ENCODE results near the gene YWHAH. TPM values are rescaled to one million over a fixed set of nuclear protein-coding genes. Genes with fewer than 3 reads are reported as not detected.

The YWHAH gene
- total and polyA plus RNA-seq, 2 of the 8 experiments (the other 6 are each of a cell fraction or from before 2014, with no cell fraction given): 146 to 247 TPM

DNA sequence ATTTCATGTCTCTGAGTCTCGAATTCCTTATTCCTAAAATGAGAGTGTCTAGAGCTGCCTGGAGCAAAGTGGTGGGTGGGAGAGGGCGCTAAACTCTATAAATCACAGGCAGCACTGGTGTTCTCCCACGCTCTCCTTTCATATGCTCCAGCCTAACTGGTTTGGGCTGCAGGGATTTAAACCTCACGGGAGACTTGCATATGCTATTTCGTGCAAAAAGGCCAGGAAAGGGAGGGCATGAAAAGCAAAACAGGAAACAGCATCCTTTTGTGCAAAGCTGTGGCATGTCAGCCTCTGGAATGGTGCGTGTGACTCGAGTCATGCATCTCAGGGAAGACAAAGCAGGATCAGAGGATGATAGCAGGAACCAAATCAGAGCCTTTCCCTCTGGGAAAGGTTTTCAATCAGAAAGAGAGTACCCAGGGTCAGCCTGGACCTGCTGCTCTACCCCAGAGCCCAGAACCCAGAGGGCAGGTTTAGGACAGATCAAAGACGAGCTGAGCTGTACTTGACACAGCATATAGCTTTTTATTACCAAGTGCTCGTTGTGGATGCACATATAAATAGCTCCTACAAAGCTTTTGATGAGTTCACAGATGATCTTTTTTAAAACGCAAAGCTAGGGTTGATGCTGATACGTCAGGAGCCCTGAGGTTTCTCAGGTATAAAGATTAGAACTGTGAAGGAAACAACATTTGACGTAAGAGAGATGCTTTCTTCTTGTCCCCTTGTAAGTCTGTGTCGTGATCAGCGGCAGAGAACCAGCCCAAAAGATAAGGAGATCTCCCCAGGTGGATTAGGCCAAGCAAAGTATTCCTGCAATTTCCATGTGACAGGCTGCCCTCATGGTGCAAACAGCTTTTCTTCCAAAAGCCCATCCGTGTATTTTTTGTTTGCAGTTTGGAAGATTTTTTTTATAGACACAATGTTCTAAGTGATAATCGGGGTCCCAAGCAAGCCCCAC, 46.2 kb upstream of the YWHAH start:
- 85% methylated on average over 16 of the region's 16 CpGs; no CpG with 5 or more reads in 1 of the 2 experiments for WGBS, 2 experiments (ENCODE audit: extremely low coverage in 1 of 2, insufficient coverage in 1 of 2, insufficient read length in 1 of 2, insufficient replicate concordance in 2 of 2, low coverage in 1 of 2, low lambda C conversion rate in 2 of 2, missing lambda C conversion rate in 1 of 2)
- H3K23ac ChIP-seq (ENCODE audit: insufficient read length): no peak overlapping the region
- no peak overlapping the region for H3K56ac ChIP-seq (replicated peaks; ENCODE audit: insufficient read length, low read depth, low read length)
- no peaks in the 10 kb centered on the region for H4K20me1 ChIP-seq (replicated peaks in 1 of 2; ENCODE audit: control insufficient read depth in 1 of 2, insufficient read depth in 2 of 2, low read length in 2 of 2)
- H3K9ac ChIP-seq (replicated peaks in 1 of 4; ENCODE audit: extremely low read depth in 1 of 4, low read depth in 3 of 4, low read length in 3 of 4): peak overlapping the region in 1 of 4 experiments; percentile 32; a peak in 1 of 7 replicates
- no peak overlapping the region for H2BK5ac ChIP-seq (ENCODE audit: low read depth, low read length)
- H2BK20ac ChIP-seq (ENCODE audit: low read length): no peak overlapping the region
- no peak overlapping the region for H2BK15ac ChIP-seq (ENCODE audit: low read length)
- FAIRE-seq (no peak), DNase-seq (ENCODE audit: low read depth in 1 of 2, low spot score in 2 of 2) (no peak)
- H3K27me3 ChIP-seq (replicated peaks in 1 of 4; ENCODE audit: control insufficient read depth in 3 of 4, extremely low read depth in 1 of 4, insufficient read depth in 3 of 4, low read length in 3 of 4): no peaks in the 10 kb centered on the region
- CTCF ChIA-PET (ENCODE audit: partially characterized antibody): interaction anchor here (0.7 to 5.9 kb wide), 7 partner anchors 9 to 71 kb away, joined by 3 to 30 read pairs (median 3); no protein-coding TSS in a partner anchor
- H2BK120ac ChIP-seq (replicated peaks; ENCODE audit: low read depth, low read length): no peak overlapping the region
- H3K14ac ChIP-seq (ENCODE audit: insufficient read length): no peak overlapping the region
- no peak overlapping the region for H3K4me3 ChIP-seq (ENCODE audit: extremely low read depth in 1 of 4, insufficient read depth in 2 of 4, low read depth in 3 of 4, low read length in 4 of 4)
- POLR2A ChIA-PET (ENCODE audit: partially characterized antibody): interaction anchor here (0.5 to 2.1 kb wide), 2 partner anchors 47 to 412 kb away, joined by 3 to 6 read pairs; no protein-coding TSS in a partner anchor
- H3K27ac ChIP-seq (ENCODE audit: low read depth, low read length): no peak overlapping the region
- no peak overlapping the region for H3K18ac ChIP-seq (ENCODE audit: extremely low read depth, low read length)
- no peak overlapping the region for H2BK12ac ChIP-seq (ENCODE audit: low read depth, low read length)
- H4K5ac ChIP-seq (ENCODE audit: insufficient read length, low read depth, low read length): no peak overlapping the region
- no peak overlapping the region for H2AK5ac ChIP-seq (ENCODE audit: low read depth, low read length)
- H3K79me1 ChIP-seq (ENCODE audit: low read depth, low read length): no peaks in the 10 kb centered on the region
- peaks cover 0 to 13% (median 2%) of the 10 kb centered on the region in 4 experiments; a peak in 1 of 8 replicates for H3K36me3 ChIP-seq (ENCODE audit: control insufficient read depth in 2 of 4, insufficient read depth in 4 of 4, low read length in 3 of 4)
- peaks cover 0 to 3% (median 1%) of the 10 kb centered on the region in 4 experiments; a peak in 2 of 7 replicates for H3K4me1 ChIP-seq (replicated peaks in 1 of 4; ENCODE audit: control insufficient read depth in 3 of 4, insufficient read depth in 4 of 4, low read length in 3 of 4)
- no peak overlapping the region for H3K4me2 ChIP-seq (ENCODE audit: insufficient read depth in 1 of 2, low read depth in 2 of 2, low read length in 2 of 2)
- no peaks in the 10 kb centered on the region for H3K79me2 ChIP-seq (ENCODE audit: control insufficient read depth in 1 of 2, insufficient read depth in 2 of 2, low read length in 2 of 2)
- H3K9me3 ChIP-seq (ENCODE audit: insufficient read depth in 2 of 2, low read depth in 1 of 2, low read length in 1 of 2): no peaks in the 10 kb centered on the region
- H2AFZ ChIP-seq (ENCODE audit: low read length): no peak overlapping the region
- H4K91ac ChIP-seq (replicated peaks; ENCODE audit: insufficient read length, low read length): no peak overlapping the region
- peaks cover 2% of the 10 kb centered on the region; the same call in 1 of the 2 replicates for H3K23me2 ChIP-seq (ENCODE audit: low read depth, low read length)
- no peak overlapping the region for H4K8ac ChIP-seq (ENCODE audit: extremely low read depth, insufficient read depth, low read length)
- no peak overlapping the region for H3K4ac ChIP-seq (replicated peaks; ENCODE audit: insufficient read length, low read depth, low read length)
- TF ChIP-seq KDM1A (IDR thresholded peaks at IDR 0.05; ENCODE audit: borderline replicate concordance, low read length) (no peak), EZH2 (IDR thresholded peaks at IDR 0.05; ENCODE audit: low read depth, low read length, severe bottlenecking) (no peak), EGR1 (IDR thresholded peaks at IDR 0.05; ENCODE audit: borderline replicate concordance, low read depth, low read length) (no peak), KDM5A (IDR thresholded peaks at IDR 0.05; ENCODE audit: low read length) (no peak), CHD1 (IDR thresholded peaks at IDR 0.05; ENCODE audit: low read depth, low read length) (no peak), MAFK (IDR thresholded peaks at IDR 0.05; ENCODE audit: low read depth, low read length) (no peak), YY1 (IDR thresholded peaks at IDR 0.05; ENCODE audit: low read depth, low read length) (no peak), RBBP5 (IDR thresholded peaks at IDR 0.05; ENCODE audit: borderline replicate concordance, low read depth, low read length) (no peak), CHD2 (IDR thresholded peaks at IDR 0.05; ENCODE audit: low read length) (no peak), SP1 (IDR thresholded peaks at IDR 0.05; ENCODE audit: low read depth, low read length) (no peak), POLR2A (IDR thresholded peaks at IDR 0.05; ENCODE audit: control extremely low read depth in 1 of 2, low read depth in 2 of 2, low read length in 2 of 2) (no peak), CREB1 (IDR thresholded peaks at IDR 0.05) (no peak)

Data from H1 (cell line).